ENCODE results near the gene NLN. TPM values are rescaled to one million over a fixed set of nuclear protein-coding genes. Genes with fewer than 3 reads are reported as not detected.

NLN gene
- total RNA-seq, 1 donor from 2014 or later = 94.0 TPM

GRCh38 chr5:65816729-65817128 lies 94.7 kb downstream of the NLN start:
- no peaks in the 10 kb centered on the region for H3K9me3 Mint-ChIP-seq (ENCODE audit: unreplicated experiment)
- DNase-seq = no peak
- no peak overlapping the region for H3K27ac Mint-ChIP-seq (ENCODE audit: unreplicated experiment)
- no peaks in the 10 kb centered on the region for H3K36me3 Mint-ChIP-seq (ENCODE audit: unreplicated experiment)
- H3K27me3 Mint-ChIP-seq (ENCODE audit: unreplicated experiment) = no peaks in the 10 kb centered on the region
- no peak overlapping the region for H3K4me3 Mint-ChIP-seq (ENCODE audit: unreplicated experiment)
- H3K4me1 Mint-ChIP-seq (ENCODE audit: low read depth, unreplicated experiment) = peaks cover 15% of the 10 kb centered on the region
- no peak for TF ChIP-seq CTCF (IDR thresholded peaks at IDR 0.05; ENCODE audit: partially characterized antibody, unreplicated experiment)

- Mint-ChIP-seq H3K4me1 (ENCODE audit: low read depth, unreplicated experiment) (peaks cover 15% of the 10 kb centered on the region), H3K27me3 (ENCODE audit: unreplicated experiment) (no peaks in the 10 kb centered on the region), H3K36me3 (ENCODE audit: unreplicated experiment) (no peaks in the 10 kb centered on the region), H3K27ac (ENCODE audit: unreplicated experiment) (peak overlapping the region; percentile 57), H3K9me3 (ENCODE audit: unreplicated experiment) (no peaks in the 10 kb centered on the region), H3K4me3 (ENCODE audit: unreplicated experiment) (no peak overlapping the region)
- no peak for DNase-seq
- TF ChIP-seq CTCF (IDR thresholded peaks at IDR 0.05; ENCODE audit: partially characterized antibody, unreplicated experiment) = no peak
These were observed 95.9 kb downstream of the NLN start for GRCh38 chr5:65817931-65818330.

DNA sequence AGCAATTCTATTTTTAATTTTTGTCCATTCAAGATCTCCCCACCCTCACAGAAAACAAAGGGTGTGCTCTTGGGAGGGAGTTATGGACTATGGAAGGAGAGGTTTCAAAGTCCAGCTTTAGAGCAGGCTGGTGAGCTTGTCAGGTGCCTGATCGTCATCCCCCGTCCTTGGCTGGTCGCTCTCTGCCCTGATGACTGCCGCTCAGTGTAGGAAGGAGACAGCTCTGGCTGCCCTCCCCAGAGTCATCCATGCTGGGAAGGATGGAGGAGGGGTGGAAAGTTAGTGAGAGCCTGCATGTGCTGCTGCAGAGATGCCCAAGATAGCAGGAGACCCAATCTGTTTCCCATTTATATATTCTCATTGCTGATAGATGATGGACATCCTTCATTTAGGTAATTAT lies 96.6 kb downstream of the NLN start:
- H3K4me1 Mint-ChIP-seq (ENCODE audit: low read depth, unreplicated experiment) = peaks cover 15% of the 10 kb centered on the region
- no peaks in the 10 kb centered on the region for H3K36me3 Mint-ChIP-seq (ENCODE audit: unreplicated experiment)
- peak overlapping the region; percentile 57 for H3K27ac Mint-ChIP-seq (ENCODE audit: unreplicated experiment)
- peak; percentile 29 for DNase-seq
- H3K4me3 Mint-ChIP-seq (ENCODE audit: unreplicated experiment) = peak overlapping the region; percentile 48
- no peaks in the 10 kb centered on the region for H3K27me3 Mint-ChIP-seq (ENCODE audit: unreplicated experiment)
- no peaks in the 10 kb centered on the region for H3K9me3 Mint-ChIP-seq (ENCODE audit: unreplicated experiment)
- no peak for TF ChIP-seq CTCF (IDR thresholded peaks at IDR 0.05; ENCODE audit: partially characterized antibody, unreplicated experiment)

DNA sequence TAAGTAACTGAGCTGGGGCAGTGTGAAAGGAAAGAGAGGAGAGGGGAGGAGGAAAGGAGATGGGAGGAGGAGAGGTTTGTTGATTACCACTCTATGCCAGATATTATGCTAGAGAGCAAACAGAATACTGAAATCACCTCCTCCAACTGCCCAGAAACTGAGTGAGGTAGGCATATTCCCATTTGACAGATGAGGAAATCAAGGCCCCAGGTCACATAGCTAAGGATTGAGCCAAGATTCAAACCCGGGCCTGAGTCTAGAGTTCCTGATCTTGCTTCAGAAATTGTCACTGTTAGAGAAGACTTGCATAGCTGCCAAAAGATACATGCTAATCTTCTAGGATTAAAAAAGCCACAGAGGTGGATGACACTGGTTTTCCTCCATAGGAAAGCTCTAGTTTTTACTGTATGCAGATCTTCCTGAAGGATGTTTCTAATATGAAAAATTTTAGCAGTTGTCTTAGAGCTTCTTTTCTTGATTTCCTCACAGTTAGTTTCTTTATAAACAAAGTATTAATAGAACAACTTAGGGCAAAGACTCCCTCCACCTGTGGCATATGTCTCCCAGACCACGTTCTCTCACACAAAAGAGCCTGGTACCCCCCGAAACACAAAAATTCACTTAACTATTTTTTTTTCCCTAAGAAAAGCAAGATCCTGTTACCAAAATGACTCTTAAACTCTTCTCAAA lies 97.4 kb downstream of the NLN start:
- Mint-ChIP-seq H3K27me3 (ENCODE audit: unreplicated experiment) (no peaks in the 10 kb centered on the region), H3K9me3 (ENCODE audit: unreplicated experiment) (no peaks in the 10 kb centered on the region), H3K36me3 (ENCODE audit: unreplicated experiment) (no peaks in the 10 kb centered on the region), H3K4me1 (ENCODE audit: low read depth, unreplicated experiment) (peaks cover 15% of the 10 kb centered on the region), H3K4me3 (ENCODE audit: unreplicated experiment) (no peak overlapping the region), H3K27ac (ENCODE audit: unreplicated experiment) (no peak overlapping the region)
- TF ChIP-seq CTCF (IDR thresholded peaks at IDR 0.05; ENCODE audit: partially characterized antibody, unreplicated experiment) = no peak
- DNase-seq = no peak

DNA sequence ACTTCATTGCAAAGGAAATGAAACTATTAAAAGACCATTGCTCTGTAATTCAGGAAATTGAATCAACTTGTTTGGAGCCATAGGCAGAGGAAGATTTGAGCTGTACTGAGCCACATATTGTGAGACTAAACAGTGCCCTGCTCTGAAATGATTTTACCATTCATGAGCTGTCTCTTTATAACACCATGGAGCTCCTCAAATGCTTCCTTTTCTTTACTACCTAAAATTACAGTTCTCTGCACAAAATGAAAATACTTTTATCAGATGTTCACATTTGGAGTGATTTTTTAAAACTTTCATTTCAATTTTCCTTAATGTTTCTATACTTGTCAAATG lies 97.9 kb downstream of the NLN start:
- no peak for DNase-seq
- Mint-ChIP-seq H3K4me1 (ENCODE audit: low read depth, unreplicated experiment) (peaks cover 15% of the 10 kb centered on the region), H3K27me3 (ENCODE audit: unreplicated experiment) (no peaks in the 10 kb centered on the region), H3K36me3 (ENCODE audit: unreplicated experiment) (no peaks in the 10 kb centered on the region), H3K4me3 (ENCODE audit: unreplicated experiment) (no peak overlapping the region), H3K9me3 (ENCODE audit: unreplicated experiment) (no peaks in the 10 kb centered on the region), H3K27ac (ENCODE audit: unreplicated experiment) (no peak overlapping the region)
- no peak for TF ChIP-seq CTCF (IDR thresholded peaks at IDR 0.05; ENCODE audit: partially characterized antibody, unreplicated experiment)

Measured in glutamatergic neuron (in vitro differentiated cells).